Measurements from ENCODE around the gene ZNF134. TPM values are rescaled to one million over a fixed set of nuclear protein-coding genes. Genes with fewer than 3 reads are reported as not detected.

The ZNF134 gene
- total and polyA plus RNA-seq, 9 of the 15 experiments (the other 6 are each of a cell fraction or from before 2014, with no cell fraction given) = 1.3 to 10.0 (median 5.7) TPM

DNA sequence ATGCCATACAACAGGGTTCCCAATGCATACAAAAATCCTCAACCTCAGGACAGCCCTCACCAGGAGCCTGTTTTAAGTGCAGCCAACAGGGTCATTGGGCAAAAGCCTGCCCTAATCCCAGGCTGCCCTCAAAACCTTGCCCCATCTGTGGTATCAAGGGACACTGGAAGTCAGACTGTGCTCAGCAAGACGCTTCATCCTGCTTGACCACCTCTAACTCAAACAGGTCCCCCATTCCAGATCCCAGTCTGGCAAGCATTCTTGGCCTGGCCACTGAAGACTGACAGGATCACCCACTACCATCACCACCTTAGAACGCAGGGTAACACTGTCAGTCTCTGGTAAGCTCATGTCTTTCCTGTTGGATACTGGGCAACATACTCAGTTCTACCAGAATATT, 39.6 kb downstream of the ZNF134 start:
- Histone ChIP-seq H3K9me3 (replicated peaks; ENCODE audit: control insufficient read depth, insufficient read depth, low read depth, low read length) (peaks cover 2% of the 10 kb centered on the region; the same call in 1 of the 2 replicates), H3K4me1 (replicated peaks in 1 of 2; ENCODE audit: control insufficient read depth in 2 of 2, insufficient read depth in 2 of 2, low read length in 2 of 2) (peaks cover 7 to 27% of the 10 kb centered on the region in 2 experiments; a peak in 3 of 5 replicates), H3K9ac (ENCODE audit: insufficient read depth in 1 of 2, low read depth in 2 of 2, low read length in 2 of 2) (no peak overlapping the region), H3K27ac (ENCODE audit: extremely low read depth, low read depth, low read length) (no peak overlapping the region), H3K27me3 (ENCODE audit: control insufficient read depth in 2 of 2, insufficient read depth in 2 of 2, low read length in 2 of 2) (no peaks in the 10 kb centered on the region), H2AFZ (ENCODE audit: low read depth, low read length) (no peak overlapping the region), H3K79me2 (ENCODE audit: control insufficient read depth, insufficient read depth, low read length) (no peaks in the 10 kb centered on the region), H3K4me3 (no peak overlapping the region), H3K9me1 (ENCODE audit: control insufficient read depth, insufficient read depth, low read length) (no peaks in the 10 kb centered on the region), H3K4me2 (ENCODE audit: insufficient read depth, low read length) (no peak overlapping the region), H4K20me1 (replicated peaks; ENCODE audit: control insufficient read depth, insufficient read depth, low read length) (no peaks in the 10 kb centered on the region), H3K36me3 (ENCODE audit: control insufficient read depth, insufficient read depth, low read length) (no peaks in the 10 kb centered on the region)
- in situ Hi-C loops (cut with MboI) (no loop called here), intact Hi-C loops (cut with micrococcal nuclease) (no loop called here)
- ATAC-seq = no peak
- no peak for TF ChIP-seq XRCC3 (IDR thresholded peaks at IDR 0.05)
- TF ChIP-seq, protein P1, sequence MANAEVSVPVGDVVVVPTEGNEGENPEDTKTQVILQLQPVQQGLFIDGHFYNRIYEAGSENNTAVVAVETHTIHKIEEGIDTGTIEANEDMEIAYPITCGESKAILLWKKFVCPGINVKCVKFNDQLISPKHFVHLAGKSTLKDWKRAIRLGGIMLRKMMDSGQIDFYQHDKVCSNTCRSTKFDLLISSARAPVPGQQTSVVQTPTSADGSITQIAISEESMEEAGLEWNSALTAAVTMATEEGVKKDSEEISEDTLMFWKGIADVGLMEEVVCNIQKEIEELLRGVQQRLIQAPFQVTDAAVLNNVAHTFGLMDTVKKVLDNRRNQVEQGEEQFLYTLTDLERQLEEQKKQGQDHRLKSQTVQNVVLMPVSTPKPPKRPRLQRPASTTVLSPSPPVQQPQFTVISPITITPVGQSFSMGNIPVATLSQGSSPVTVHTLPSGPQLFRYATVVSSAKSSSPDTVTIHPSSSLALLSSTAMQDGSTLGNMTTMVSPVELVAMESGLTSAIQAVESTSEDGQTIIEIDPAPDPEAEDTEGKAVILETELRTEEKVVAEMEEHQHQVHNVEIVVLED (CRISPR knock-in tag; IDR thresholded peaks at IDR 0.05) = no peak
- TF ChIP-seq HNRNPK (IDR thresholded peaks at IDR 0.05; ENCODE audit: low read depth, low read length, poor library complexity, severe bottlenecking) = no peak
- no peak for TF ChIP-seq ZNF197 (CRISPR knock-in tag; IDR thresholded peaks at IDR 0.05; ENCODE audit: low read depth)
- no peak for TF ChIP-seq CBFA2T3 (IDR thresholded peaks at IDR 0.05)
- no peak for TF ChIP-seq TCF7L2 (IDR thresholded peaks at IDR 0.05; ENCODE audit: low read depth, low read length)
- TF ChIP-seq EWSR1 (IDR thresholded peaks at IDR 0.05; ENCODE audit: borderline replicate concordance, low read depth, partially characterized antibody) = no peak
- TF ChIP-seq NFRKB (IDR thresholded peaks at IDR 0.05; ENCODE audit: low read depth) = no peak
- no TSS peak for BruUV-seq (replicated peaks)
- POLR2A ChIA-PET = no interaction called here
- CTCF ChIA-PET (ENCODE audit: low intra/inter-chr PET ratio) = no interaction called here
- WGBS (ENCODE audit: insufficient coverage, low coverage, missing lambda C conversion rate) = 0% methylated on average over 2 of the region's 2 CpGs
- no peak for FAIRE-seq
- DNase-seq (ENCODE audit: extremely low read depth in 1 of 4, low spot score in 3 of 4) = no peak
